ENCODE results near the gene EPS8L2. TPM values are rescaled to one million over a fixed set of nuclear protein-coding genes. Genes with fewer than 3 reads are reported as not detected.

EPS8L2 gene
- total and polyA plus RNA-seq, 2 donors (not counting 1 experiment from before 2014, with no cell fraction given) = 13.9 to 22.7 TPM

DNA sequence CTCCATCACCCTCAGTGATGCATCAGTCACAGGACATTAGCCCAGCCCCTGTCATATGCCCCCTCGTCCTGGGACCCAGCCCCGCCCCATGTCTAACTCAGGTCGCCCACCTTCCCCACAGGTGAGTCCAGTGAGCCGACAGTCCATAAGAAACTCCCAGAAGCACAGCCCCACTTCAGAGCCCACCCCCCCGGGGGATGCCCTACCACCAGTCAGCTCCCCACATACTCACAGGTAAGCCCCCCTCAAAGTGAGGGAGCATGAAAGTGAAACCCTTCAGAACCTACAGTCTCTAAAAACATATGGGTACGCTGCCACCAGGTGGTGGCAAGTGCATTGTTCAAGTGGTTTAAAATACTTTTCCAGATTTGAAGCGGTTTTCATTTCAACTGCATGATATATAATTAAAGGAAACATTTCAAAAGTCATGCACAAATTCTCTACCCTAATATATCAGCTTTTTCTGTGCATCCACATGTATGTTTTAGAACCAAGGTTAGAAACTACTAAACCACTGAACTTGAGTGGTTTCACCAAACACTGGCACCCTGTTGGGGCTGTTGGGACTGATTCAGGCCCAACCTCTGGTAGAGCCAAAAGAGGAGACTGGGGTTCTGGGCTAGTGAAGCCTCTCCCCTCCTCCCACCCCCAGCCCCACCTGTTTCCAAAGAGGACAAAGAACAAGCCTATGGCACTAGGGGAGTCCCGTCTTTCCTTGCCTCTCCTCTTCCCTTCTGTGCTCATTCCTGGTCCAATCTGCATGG is 17.3 kb downstream of the EPS8L2 start:
- Histone ChIP-seq H3K36me3 (replicated peaks in 1 of 2; ENCODE audit: control extremely low read depth in 1 of 2, control insufficient read depth in 1 of 2, extremely low read depth in 1 of 2, insufficient read depth in 2 of 2, low read length in 1 of 2) (no peaks in the 10 kb centered on the region), H3K79me2 (ENCODE audit: control insufficient read depth, insufficient read depth, low read length) (no peaks in the 10 kb centered on the region), H2AFZ (ENCODE audit: insufficient read depth, low read depth, low read length, poor library complexity, severe bottlenecking) (no peak overlapping the region), H3K9ac (ENCODE audit: low read length) (peak overlapping the region; percentile 24), H3K9me3 (ENCODE audit: control extremely low read depth in 1 of 3, control insufficient read depth in 2 of 3, insufficient read depth in 1 of 3, low read length in 2 of 3) (no peaks in the 10 kb centered on the region), H3K4me2 (replicated peaks; ENCODE audit: low read depth, low read length, poor library complexity, severe bottlenecking) (peak overlapping the region; percentile 60), H3K27me3 (replicated peaks in 1 of 4; ENCODE audit: control extremely low read depth in 1 of 4, control insufficient read depth in 3 of 4, insufficient read depth in 4 of 4, low read length in 3 of 4) (peaks cover 0 to 42% (median 4%) of the 10 kb centered on the region in 4 experiments), H3K4me3 (ENCODE audit: control extremely low read depth in 1 of 5, extremely low read depth in 1 of 5, insufficient read depth in 1 of 5, low read depth in 2 of 5, low read length in 4 of 5) (peak overlapping the region in 2 of 5 experiments; percentile 32 to 35), H3K4me1 (ENCODE audit: control insufficient read depth in 2 of 2, insufficient read depth in 2 of 2, low read length in 2 of 2) (peaks cover 34 to 56% of the 10 kb centered on the region in 2 donors), H4K20me1 (ENCODE audit: control insufficient read depth, insufficient read depth, low read length, poor library complexity, severe bottlenecking) (peaks cover 9% of the 10 kb centered on the region), H3K27ac (ENCODE audit: low read length in 2 of 2) (no peak overlapping the region)
- ChIA-PET CTCF (interaction anchor here (0.7 to 8.2 kb wide), 13 partner anchors 14 to 187 kb away, joined by 3 to 104 read pairs (median 6); partner anchors contain the start of genes DEAF1, HRAS, TALDO1 and TMEM80), POLR2A (interaction anchor here (1.0 to 8.2 kb wide), 4 partner anchors 28 to 217 kb away, joined by 3 to 105 read pairs (median 6); partner anchors contain the start of genes DEAF1 and TMEM80)
- ATAC-seq (ENCODE audit: low read depth) (no peak), DNase-seq (peak; percentile 81)
- H3K4me3 Mint-ChIP-seq = peak overlapping the region; percentile 87
- WGBS (ENCODE audit: insufficient coverage) = 66% methylated on average over 3 of the region's 8 CpGs
- no peaks in the 10 kb centered on the region for H3K9me3 Mint-ChIP-seq (ENCODE audit: insufficient read depth)
- peak overlapping the region; percentile 90 for H3K27ac Mint-ChIP-seq
- TF ChIP-seq EZH2 (IDR thresholded peaks at IDR 0.05; ENCODE audit: borderline replicate concordance, insufficient read depth, low read depth, low read length, poor library complexity, severe bottlenecking) = no peak
- TF ChIP-seq, protein P1, sequence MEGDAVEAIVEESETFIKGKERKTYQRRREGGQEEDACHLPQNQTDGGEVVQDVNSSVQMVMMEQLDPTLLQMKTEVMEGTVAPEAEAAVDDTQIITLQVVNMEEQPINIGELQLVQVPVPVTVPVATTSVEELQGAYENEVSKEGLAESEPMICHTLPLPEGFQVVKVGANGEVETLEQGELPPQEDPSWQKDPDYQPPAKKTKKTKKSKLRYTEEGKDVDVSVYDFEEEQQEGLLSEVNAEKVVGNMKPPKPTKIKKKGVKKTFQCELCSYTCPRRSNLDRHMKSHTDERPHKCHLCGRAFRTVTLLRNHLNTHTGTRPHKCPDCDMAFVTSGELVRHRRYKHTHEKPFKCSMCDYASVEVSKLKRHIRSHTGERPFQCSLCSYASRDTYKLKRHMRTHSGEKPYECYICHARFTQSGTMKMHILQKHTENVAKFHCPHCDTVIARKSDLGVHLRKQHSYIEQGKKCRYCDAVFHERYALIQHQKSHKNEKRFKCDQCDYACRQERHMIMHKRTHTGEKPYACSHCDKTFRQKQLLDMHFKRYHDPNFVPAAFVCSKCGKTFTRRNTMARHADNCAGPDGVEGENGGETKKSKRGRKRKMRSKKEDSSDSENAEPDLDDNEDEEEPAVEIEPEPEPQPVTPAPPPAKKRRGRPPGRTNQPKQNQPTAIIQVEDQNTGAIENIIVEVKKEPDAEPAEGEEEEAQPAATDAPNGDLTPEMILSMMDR (IDR thresholded peaks at IDR 0.05) = peak; percentile 74
- H3K27me3 Mint-ChIP-seq = peaks cover 8% of the 10 kb centered on the region
- intact Hi-C loops (cut with micrococcal nuclease) = loop anchor here (1.0 to 10.0 kb wide), 4 partner anchors 26 to 186 kb away; partner anchors contain the start of genes HRAS, IRF7 and LRRC56
- peaks cover 33% of the 10 kb centered on the region for H3K4me1 Mint-ChIP-seq
